Vagina (tissue), 2 donors: ENCODE measurements around the gene GAS2L1.

Experiments used
- POLR2A ChIP-seq, 2 donors: fragments of 450-650 bp; IDR thresholded peaks; one replicate each; pipeline ENCODE4 v1.6.1; 2017; ENCODE audit warnings: antibody characterized with exemption in 2 of 2, mild to moderate bottlenecking in 2 of 2, moderate library complexity in 2 of 2
- TF ChIP-seq, protein P1 (sequence below), 3 experiments: fragments of 450-650 bp in 2 of 3; fragments of 200-600 bp in 1 of 3; sonication (generic) in 1 of 3; IDR thresholded peaks; one replicate each; pipeline ENCODE4 v1.5.1; 2017 to 2019; ENCODE audit warnings: antibody characterized with exemption in 3 of 3, mild to moderate bottlenecking in 2 of 3, moderate library complexity in 2 of 3

- no peak for TF ChIP-seq POLR2A (IDR thresholded peaks at IDR 0.05)
- TF ChIP-seq, protein P1, sequence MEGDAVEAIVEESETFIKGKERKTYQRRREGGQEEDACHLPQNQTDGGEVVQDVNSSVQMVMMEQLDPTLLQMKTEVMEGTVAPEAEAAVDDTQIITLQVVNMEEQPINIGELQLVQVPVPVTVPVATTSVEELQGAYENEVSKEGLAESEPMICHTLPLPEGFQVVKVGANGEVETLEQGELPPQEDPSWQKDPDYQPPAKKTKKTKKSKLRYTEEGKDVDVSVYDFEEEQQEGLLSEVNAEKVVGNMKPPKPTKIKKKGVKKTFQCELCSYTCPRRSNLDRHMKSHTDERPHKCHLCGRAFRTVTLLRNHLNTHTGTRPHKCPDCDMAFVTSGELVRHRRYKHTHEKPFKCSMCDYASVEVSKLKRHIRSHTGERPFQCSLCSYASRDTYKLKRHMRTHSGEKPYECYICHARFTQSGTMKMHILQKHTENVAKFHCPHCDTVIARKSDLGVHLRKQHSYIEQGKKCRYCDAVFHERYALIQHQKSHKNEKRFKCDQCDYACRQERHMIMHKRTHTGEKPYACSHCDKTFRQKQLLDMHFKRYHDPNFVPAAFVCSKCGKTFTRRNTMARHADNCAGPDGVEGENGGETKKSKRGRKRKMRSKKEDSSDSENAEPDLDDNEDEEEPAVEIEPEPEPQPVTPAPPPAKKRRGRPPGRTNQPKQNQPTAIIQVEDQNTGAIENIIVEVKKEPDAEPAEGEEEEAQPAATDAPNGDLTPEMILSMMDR (IDR thresholded peaks at IDR 0.05) = no peak
These were observed 36.3 kb downstream of the GAS2L1 start for GRCh38 chr22:29342577-29343312.
